ENCODE data around the gene IL4.

- TF ChIP-seq POLR2A (IDR thresholded peaks at IDR 0.05; ENCODE audit: low read depth, low read length) (peak; percentile 46; the same call in 1 of the 2 replicates), POLR2AphosphoS5 (IDR thresholded peaks at IDR 0.05; ENCODE audit: low read depth, low read length) (no peak), TAF1 (IDR thresholded peaks at IDR 0.05; ENCODE audit: borderline replicate concordance, low read depth, low read length) (no peak)
Measured at GRCh38 chr5:132635873-132636272, 37.9 kb upstream of the IL4 start.

Data from GM12892 (cell line).